Activated CD8-positive, alpha-beta T cell treated with anti-CD3 and anti-CD28 coated beads, Interleukin-2, amount 10 ng/mL, durations not matched to agents 7 days and 5 days (primary cell): ENCODE data around the gene TBCD. TPM values are rescaled to one million over a fixed set of nuclear protein-coding genes. Genes with fewer than 3 reads are reported as not detected.

Experiments
- ATAC-seq: fragments of 150-1000 bp; cut with Tn5 transposase; one replicate; pipeline ENCODE4 v1.10.0; 2021; ENCODE audit warnings: moderate library complexity
- CTCF ChIA-PET: fragments of 350-600 bp; sonication (Branson Sonifier 250); formaldehyde crosslinking; loops from one replicate; lab custom pipeline; 2021; ENCODE audit warnings: antibody characterized with exemption; lab: Charles Lee
- POLR2A ChIA-PET: fragments of 350-600 bp; sonication (Branson Sonifier 250); formaldehyde crosslinking; loops from one replicate; lab custom pipeline; 2021; ENCODE audit warnings: antibody characterized with exemption; lab: Charles Lee
- DNase-seq: peaks from one replicate; pipeline ENCODE4 v3.0.0-alpha.2; 2020
- H3K27ac Mint-ChIP-seq: one replicate; pipeline ENCODE4 v1.8.0; 2021; ENCODE audit warnings: mild to moderate bottlenecking, mixed read lengths
- H3K27me3 Mint-ChIP-seq: one replicate; pipeline ENCODE4 v1.8.0; 2021; ENCODE audit warnings: low read depth, mixed read lengths
- H3K36me3 Mint-ChIP-seq: one replicate; pipeline ENCODE4 v1.8.0; 2021; ENCODE audit warnings: low read depth, mixed read lengths
- H3K4me1 Mint-ChIP-seq: one replicate; pipeline ENCODE4 v1.8.0; 2021; ENCODE audit warnings: low read depth, mixed read lengths
- H3K4me3 Mint-ChIP-seq: one replicate; pipeline ENCODE4 v1.8.0; 2021; ENCODE audit warnings: mild to moderate bottlenecking, mixed read lengths
- H3K9me3 Mint-ChIP-seq: one replicate; pipeline ENCODE4 v1.8.0; 2022; ENCODE audit warnings: mixed read lengths; ENCODE audit not compliant: insufficient read depth
- total RNA-seq, 2 experiments: library from RNA; stranded (reverse); gene quantifications; one replicate each; pipeline ENCODE4 v1.2.3, GENCODE V29; 2021

TBCD gene
- total RNA-seq, 2 experiments from 2014 or later, result 112 to 122 TPM

GRCh38 chr17:82912484-82913089, 160.7 kb downstream of the TBCD start:
- CTCF ChIA-PET, result interaction anchor here (0.8 to 4.5 kb wide), 2 partner anchors 76 to 132 kb away, joined by 3 to 24 read pairs; no protein-coding TSS in a partner anchor
- Mint-ChIP-seq H3K27ac (no peak overlapping the region), H3K27me3 (no peaks in the 10 kb centered on the region), H3K9me3 (no peaks in the 10 kb centered on the region), H3K4me3 (no peak overlapping the region), H3K4me1 (peaks cover 44% of the 10 kb centered on the region), H3K36me3 (peaks cover 38% of the 10 kb centered on the region)
- POLR2A ChIA-PET, result interaction anchor here (1.2 kb wide), 1 partner anchor 48 kb away, joined by 3 read pairs; no protein-coding TSS in a partner anchor
- ATAC-seq (no peak), DNase-seq (no peak)

- Mint-ChIP-seq H3K4me3 (no peak overlapping the region), H3K27ac (no peak overlapping the region), H3K9me3 (no peaks in the 10 kb centered on the region), H3K27me3 (no peaks in the 10 kb centered on the region), H3K4me1 (peaks cover 42% of the 10 kb centered on the region), H3K36me3 (peaks cover 30% of the 10 kb centered on the region)
- ATAC-seq, result no peak
- ChIA-PET POLR2A (interaction anchor here (1.0 to 1.2 kb wide), 2 partner anchors 15 to 54 kb away, joined by 3 read pairs; no protein-coding TSS in a partner anchor), CTCF (interaction anchor here (0.6 to 4.5 kb wide), 4 partner anchors 16 to 133 kb away, joined by 3 to 24 read pairs (median 5); no protein-coding TSS in a partner anchor)
- no peak for DNase-seq
Measured at GRCh38 chr17:82913304-82914043, 161.6 kb downstream of the TBCD start.

DNA sequence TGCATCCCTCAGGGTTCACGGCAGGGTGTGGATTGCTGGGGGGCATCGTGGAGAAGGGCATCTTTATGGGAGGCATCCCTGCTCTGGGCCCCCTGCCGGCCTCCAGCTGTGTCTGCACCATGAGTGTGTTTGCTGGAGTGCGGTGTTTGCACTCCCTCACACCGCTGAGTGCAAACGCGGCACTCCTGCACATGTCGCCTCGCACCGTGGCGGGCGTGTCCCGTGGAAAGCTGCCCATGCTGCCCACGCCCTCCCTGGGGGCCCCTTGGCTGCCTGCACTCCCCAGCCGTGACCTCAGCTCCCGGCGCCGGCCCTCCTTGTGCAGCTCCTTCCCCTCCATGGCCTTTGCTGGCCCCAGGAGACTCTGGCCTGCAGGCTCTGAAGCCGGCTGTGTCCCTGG, 162.5 kb downstream of the TBCD start:
- ChIA-PET POLR2A (interaction anchor here (1.0 to 1.2 kb wide), 2 partner anchors 14 to 55 kb away, joined by 3 read pairs; no protein-coding TSS in a partner anchor), CTCF (interaction anchor here (0.7 to 4.5 kb wide), 7 partner anchors 17 to 285 kb away, joined by 3 to 24 read pairs (median 3); no protein-coding TSS in a partner anchor)
- Mint-ChIP-seq H3K9me3 (no peaks in the 10 kb centered on the region), H3K36me3 (peaks cover 29% of the 10 kb centered on the region), H3K4me1 (peaks cover 37% of the 10 kb centered on the region), H3K27ac (no peak overlapping the region), H3K4me3 (no peak overlapping the region), H3K27me3 (no peaks in the 10 kb centered on the region)
- ATAC-seq (no peak), DNase-seq (no peak)

GRCh38 chr17:82915010-82915756, 163.3 kb downstream of the TBCD start:
- Mint-ChIP-seq H3K4me3 (no peak overlapping the region), H3K4me1 (peaks cover 30% of the 10 kb centered on the region), H3K36me3 (peaks cover 28% of the 10 kb centered on the region), H3K27me3 (no peaks in the 10 kb centered on the region), H3K9me3 (no peaks in the 10 kb centered on the region), H3K27ac (no peak overlapping the region)
- ATAC-seq (no peak), DNase-seq (no peak)
- ChIA-PET POLR2A (interaction anchor here (1.0 kb wide), 1 partner anchor 13 kb away, joined by 3 read pairs; no protein-coding TSS in a partner anchor), CTCF (interaction anchor here (0.7 to 4.5 kb wide), 7 partner anchors 51 to 285 kb away, joined by 3 to 25 read pairs (median 3); no protein-coding TSS in a partner anchor)

DNA sequence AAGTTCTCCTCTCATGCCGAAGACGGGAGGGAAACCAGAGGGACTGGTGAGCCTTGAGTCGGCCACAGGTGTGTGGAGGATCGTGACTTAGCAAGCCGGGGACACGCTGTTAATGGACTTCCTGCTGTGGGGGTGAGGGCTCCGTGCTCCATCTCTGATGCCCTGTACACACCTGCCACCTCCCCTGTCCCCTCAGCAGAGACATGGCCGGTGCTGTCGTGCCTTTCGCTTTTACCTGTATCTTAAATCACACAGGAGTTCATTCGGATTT, 163.8 kb downstream of the TBCD start:
- H3K4me1 Mint-ChIP-seq, result peaks cover 29% of the 10 kb centered on the region
- CTCF ChIA-PET, result interaction anchor here (3.0 kb wide), 1 partner anchor 134 kb away, joined by 25 read pairs; no protein-coding TSS in a partner anchor
- H3K4me3 Mint-ChIP-seq, result no peak overlapping the region
- H3K27ac Mint-ChIP-seq, result no peak overlapping the region
- ATAC-seq (no peak), DNase-seq (no peak)
- H3K9me3 Mint-ChIP-seq, result no peaks in the 10 kb centered on the region
- H3K27me3 Mint-ChIP-seq, result no peaks in the 10 kb centered on the region
- POLR2A ChIA-PET, result no interaction called here
- peaks cover 28% of the 10 kb centered on the region for H3K36me3 Mint-ChIP-seq

- peak; percentile 62 for DNase-seq
- Mint-ChIP-seq H3K4me1 (peaks cover 15% of the 10 kb centered on the region), H3K36me3 (peaks cover 31% of the 10 kb centered on the region), H3K27me3 (no peaks in the 10 kb centered on the region), H3K4me3 (no peak overlapping the region), H3K9me3 (no peaks in the 10 kb centered on the region), H3K27ac (no peak overlapping the region)
- peak; percentile 63 for ATAC-seq
- CTCF ChIA-PET, result interaction anchor here (0.7 to 3.0 kb wide), 18 partner anchors 9 to 289 kb away, joined by 3 to 25 read pairs (median 4); no protein-coding TSS in a partner anchor
- POLR2A ChIA-PET, result interaction anchor here (1.7 kb wide), 1 partner anchor 33 kb away, joined by 3 read pairs; no protein-coding TSS in a partner anchor
Measured at GRCh38 chr17:82917699-82918345, 166.0 kb downstream of the TBCD start.

GRCh38 chr17:82918508-82918907, 166.6 kb downstream of the TBCD start:
- ChIA-PET CTCF (interaction anchor here (1.8 kb wide), 1 partner anchor 281 kb away, joined by 9 read pairs; no protein-coding TSS in a partner anchor), POLR2A (no interaction called here)
- ATAC-seq (no peak), DNase-seq (no peak)
- Mint-ChIP-seq H3K4me1 (peaks cover 15% of the 10 kb centered on the region), H3K27ac (no peak overlapping the region), H3K27me3 (no peaks in the 10 kb centered on the region), H3K9me3 (no peaks in the 10 kb centered on the region), H3K36me3 (peaks cover 26% of the 10 kb centered on the region), H3K4me3 (no peak overlapping the region)

GRCh38 chr17:82920150-82920549, 168.3 kb downstream of the TBCD start:
- H3K9me3 Mint-ChIP-seq, result no peaks in the 10 kb centered on the region
- no peak for ATAC-seq
- H3K4me1 Mint-ChIP-seq, result peaks cover 12% of the 10 kb centered on the region
- ChIA-PET CTCF (interaction anchor here (1.6 kb wide), 1 partner anchor 35 kb away, joined by 3 read pairs; no protein-coding TSS in a partner anchor), POLR2A (no interaction called here)
- no peak overlapping the region for H3K4me3 Mint-ChIP-seq
- H3K27me3 Mint-ChIP-seq, result no peaks in the 10 kb centered on the region
- no peak overlapping the region for H3K27ac Mint-ChIP-seq
- peaks cover 20% of the 10 kb centered on the region for H3K36me3 Mint-ChIP-seq
- DNase-seq, result no peak

DNA sequence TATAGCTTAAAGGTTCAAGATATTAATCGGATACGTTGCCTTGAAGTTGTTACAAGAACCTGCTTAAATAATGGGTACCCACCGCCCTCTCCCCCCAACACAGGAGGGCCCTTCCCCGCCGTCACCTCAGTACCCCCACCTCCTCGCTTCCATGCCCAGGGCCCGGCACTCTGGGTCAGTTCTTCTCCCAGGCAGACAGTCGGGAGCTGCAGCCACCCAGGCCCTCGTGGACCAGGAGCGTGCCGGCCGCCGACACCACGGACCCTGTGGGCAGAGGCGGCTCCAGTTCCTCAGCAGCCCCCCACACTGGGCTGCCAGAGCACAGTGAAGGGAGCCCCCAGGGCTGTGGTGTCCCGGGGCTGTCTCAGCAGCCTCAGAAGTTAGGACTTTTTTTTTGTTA, 168.8 kb downstream of the TBCD start:
- Mint-ChIP-seq H3K4me1 (peaks cover 12% of the 10 kb centered on the region), H3K36me3 (peaks cover 17% of the 10 kb centered on the region), H3K27me3 (no peaks in the 10 kb centered on the region), H3K4me3 (no peak overlapping the region), H3K27ac (no peak overlapping the region), H3K9me3 (no peaks in the 10 kb centered on the region)
- no peak for ATAC-seq
- ChIA-PET POLR2A (no interaction called here), CTCF (interaction anchor here (1.6 kb wide), 1 partner anchor 35 kb away, joined by 3 read pairs; no protein-coding TSS in a partner anchor)
- no peak for DNase-seq

DNA sequence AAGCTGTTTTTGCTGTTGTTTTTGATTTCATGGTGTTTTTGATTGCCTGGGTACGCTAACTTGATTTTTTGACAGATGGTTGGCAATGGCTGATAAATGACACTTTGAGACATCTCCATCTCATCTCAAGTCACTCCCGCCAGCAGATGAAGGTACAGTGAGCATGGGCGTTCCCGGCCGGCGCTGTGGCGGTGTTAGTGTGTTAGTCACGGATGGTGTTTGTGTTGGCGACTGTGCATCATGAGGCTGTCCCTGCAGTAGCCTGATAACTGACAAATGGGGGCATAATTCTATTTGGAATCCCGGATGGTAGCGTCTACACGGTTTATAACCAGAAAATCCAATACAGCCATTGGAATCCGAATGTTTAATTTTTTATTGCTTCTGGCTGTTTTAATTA, 169.6 kb downstream of the TBCD start:
- Mint-ChIP-seq H3K4me3 (no peak overlapping the region), H3K27ac (peak overlapping the region; percentile 20), H3K4me1 (peaks cover 11% of the 10 kb centered on the region), H3K36me3 (peaks cover 20% of the 10 kb centered on the region), H3K27me3 (no peaks in the 10 kb centered on the region), H3K9me3 (no peaks in the 10 kb centered on the region)
- CTCF ChIA-PET, result interaction anchor here (1.6 kb wide), 1 partner anchor 36 kb away, joined by 3 read pairs; no protein-coding TSS in a partner anchor
- no peak for ATAC-seq
- DNase-seq, result no peak
- POLR2A ChIA-PET, result no interaction called here

DNA sequence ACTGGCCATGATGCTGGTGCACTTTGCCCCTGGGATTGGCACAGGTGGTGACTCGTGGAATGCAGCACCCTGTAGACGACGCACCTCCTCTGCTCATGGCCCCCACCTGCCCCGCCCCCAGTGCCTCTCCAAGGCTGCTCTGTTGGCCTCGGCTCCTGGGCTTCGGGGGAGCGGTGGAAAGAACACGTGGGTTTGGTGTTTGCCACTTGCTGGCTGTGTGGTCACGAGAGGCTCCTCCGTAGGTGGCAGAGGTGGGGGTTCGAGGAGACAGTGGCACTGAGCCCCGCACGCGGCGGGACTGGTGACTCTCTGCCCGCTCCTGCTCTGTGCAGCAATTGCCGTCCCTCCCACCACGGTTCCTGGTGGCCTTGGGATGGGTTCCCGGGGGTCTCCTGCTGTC, 170.8 kb downstream of the TBCD start:
- Mint-ChIP-seq H3K36me3 (peaks cover 26% of the 10 kb centered on the region), H3K9me3 (no peaks in the 10 kb centered on the region), H3K4me1 (peaks cover 6% of the 10 kb centered on the region), H3K27me3 (no peaks in the 10 kb centered on the region), H3K4me3 (no peak overlapping the region), H3K27ac (no peak overlapping the region)
- CTCF ChIA-PET, result no interaction called here
- POLR2A ChIA-PET, result no interaction called here
- DNase-seq (no peak), ATAC-seq (no peak)
